ENCODE measurements around the gene EPHA1. TPM values are rescaled to one million over a fixed set of nuclear protein-coding genes. Genes with fewer than 3 reads are reported as not detected.

The EPHA1 gene
- total RNA-seq, 1 donor, result 6.2 TPM

DNA sequence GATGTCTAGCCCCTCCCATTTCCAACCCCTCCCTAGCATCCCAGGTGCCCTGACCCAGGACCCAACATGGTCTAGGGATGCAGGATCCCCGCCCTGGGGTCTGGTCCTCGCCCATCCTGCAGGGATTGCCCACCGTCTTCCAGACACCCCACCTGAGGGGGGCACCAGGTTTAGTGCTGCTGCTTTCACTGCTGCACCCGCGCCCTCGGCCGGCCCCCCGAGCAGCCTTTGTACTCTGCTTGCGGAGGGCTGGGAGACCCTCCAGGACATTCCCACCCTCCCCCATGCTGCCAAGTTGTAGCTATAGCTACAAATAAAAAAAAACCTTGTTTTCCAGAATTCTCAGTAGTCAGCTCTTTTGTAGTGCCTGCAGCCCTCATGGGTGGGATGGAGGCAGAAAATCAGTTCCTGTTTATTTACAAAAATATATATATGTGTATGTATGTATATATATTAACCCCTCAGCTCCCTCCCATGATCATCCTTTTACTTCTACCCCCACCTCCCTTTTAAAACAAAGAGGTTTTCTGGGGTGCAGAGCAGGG, 17.8 kb downstream of the EPHA1 start:
- DNase-seq (ENCODE audit: low read depth in 2 of 3, low spot score in 2 of 3), result no peak

DNA sequence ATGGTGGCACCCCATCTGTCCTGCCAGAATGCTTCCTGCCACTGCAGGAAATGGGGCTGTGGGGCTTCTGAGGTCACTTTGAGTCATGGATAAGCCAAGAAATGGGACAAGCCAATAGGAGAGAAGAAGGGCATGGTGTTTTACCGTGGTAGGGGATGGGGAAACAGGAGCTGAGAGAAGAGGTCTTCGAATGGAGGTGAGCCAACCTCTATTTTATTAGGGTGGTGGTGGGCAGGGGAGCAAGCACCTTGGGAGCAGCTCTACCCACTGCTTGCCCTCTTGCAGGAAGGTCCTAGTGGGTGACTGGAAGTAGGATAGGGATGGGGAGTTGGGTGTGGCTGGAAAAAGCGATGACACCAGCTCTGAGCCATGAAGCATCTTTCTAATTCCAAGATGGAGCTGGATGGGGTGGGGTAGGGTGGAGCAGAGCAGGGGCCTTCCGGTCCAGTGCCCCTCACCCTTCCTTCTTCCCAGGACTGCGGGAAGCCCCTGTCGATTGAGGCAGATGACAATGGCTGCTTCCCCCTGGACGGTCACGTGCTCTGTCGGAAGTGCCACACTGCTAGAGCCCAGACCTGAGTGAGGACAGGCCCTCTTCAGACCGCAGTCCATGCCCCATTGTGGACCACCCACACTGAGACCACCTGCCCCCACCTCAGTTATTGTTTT, 18.4 kb downstream of the EPHA1 start:
- no peak for DNase-seq (ENCODE audit: low read depth in 2 of 3, low spot score in 2 of 3)

DNA sequence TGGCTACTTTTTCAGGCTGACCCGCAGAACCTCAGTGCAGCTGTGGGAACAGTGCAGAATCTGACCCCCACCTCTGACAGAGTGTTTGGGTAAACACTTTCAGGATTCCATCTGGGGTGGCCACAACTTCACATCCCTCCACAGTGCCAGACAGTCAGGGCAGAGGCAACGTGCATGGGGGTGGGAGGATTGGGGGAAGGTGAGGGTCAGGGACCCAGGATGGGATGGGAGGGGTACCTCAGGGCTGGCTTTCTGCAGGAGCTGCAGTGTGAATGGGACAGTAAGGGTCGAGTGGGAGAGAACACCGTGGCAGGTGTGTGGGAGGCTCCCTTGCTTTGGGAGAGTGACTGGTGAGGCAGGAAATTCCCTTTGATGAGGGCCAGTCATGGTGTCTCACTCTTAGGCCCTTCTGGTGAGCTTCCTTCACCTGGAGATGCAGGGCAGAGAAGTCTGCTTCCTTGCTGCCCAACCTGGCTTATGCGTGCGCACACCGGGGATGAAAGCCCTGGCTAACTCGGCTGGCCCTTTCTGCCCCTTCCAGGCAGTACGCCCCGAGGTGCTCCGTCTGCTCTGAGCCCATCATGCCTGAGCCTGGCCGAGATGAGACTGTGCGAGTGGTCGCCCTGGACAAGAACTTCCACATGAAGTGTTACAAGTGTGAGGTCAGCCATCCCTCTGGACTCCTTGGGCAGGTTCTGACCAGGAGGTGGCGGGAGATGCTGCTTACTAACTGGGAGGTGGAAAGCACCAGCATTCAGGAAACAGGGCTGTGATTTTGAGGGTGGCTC, 19.1 kb downstream of the EPHA1 start:
- DNase-seq (ENCODE audit: low read depth in 2 of 3, low spot score in 2 of 3), result no peak

DNA sequence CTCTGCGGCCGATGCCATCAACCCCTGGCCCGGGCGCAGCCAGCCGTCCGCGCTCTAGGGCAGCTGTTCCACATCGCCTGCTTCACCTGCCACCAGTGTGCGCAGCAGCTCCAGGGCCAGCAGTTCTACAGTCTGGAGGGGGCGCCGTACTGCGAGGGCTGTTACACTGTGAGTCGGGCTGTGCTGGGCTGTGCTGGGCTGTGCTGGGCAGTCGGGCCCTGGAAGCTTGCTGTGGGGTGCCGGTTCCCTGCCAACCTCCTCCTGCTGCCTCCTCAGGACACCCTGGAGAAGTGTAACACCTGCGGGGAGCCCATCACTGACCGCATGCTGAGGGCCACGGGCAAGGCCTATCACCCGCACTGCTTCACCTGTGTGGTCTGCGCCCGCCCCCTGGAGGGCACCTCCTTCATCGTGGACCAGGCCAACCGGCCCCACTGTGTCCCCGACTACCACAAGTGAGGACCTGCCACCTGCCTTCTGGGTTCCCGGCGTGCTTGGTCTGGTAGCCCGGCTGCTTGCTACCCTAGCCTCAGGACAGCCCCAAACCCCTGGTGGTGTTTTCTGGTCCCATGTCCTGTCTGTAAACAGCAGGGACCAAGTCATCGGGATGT, 20.1 kb downstream of the EPHA1 start:
- no peak for DNase-seq (ENCODE audit: low read depth in 2 of 3, low spot score in 2 of 3)

DNA sequence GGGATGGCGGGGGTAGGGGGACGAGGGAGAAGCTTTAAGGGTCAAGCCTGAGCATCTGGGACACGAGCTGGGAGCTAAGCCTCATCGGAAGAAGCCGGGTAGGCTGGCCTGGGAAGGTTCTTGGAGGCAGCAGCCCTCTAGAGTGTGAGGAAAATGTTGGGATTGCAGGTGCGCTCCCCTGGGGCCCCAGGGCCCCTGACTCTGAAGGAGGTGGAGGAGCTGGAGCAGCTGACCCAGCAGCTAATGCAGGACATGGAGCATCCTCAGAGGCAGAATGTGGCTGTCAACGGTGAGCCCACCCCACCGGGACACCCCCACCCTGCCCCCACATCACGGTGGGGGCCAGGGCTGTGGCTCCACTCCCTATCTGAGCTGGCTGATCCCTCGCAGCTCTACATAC, 20.6 kb downstream of the EPHA1 start:
- DNase-seq (ENCODE audit: low read depth in 2 of 3, low spot score in 2 of 3), result no peak

DNA sequence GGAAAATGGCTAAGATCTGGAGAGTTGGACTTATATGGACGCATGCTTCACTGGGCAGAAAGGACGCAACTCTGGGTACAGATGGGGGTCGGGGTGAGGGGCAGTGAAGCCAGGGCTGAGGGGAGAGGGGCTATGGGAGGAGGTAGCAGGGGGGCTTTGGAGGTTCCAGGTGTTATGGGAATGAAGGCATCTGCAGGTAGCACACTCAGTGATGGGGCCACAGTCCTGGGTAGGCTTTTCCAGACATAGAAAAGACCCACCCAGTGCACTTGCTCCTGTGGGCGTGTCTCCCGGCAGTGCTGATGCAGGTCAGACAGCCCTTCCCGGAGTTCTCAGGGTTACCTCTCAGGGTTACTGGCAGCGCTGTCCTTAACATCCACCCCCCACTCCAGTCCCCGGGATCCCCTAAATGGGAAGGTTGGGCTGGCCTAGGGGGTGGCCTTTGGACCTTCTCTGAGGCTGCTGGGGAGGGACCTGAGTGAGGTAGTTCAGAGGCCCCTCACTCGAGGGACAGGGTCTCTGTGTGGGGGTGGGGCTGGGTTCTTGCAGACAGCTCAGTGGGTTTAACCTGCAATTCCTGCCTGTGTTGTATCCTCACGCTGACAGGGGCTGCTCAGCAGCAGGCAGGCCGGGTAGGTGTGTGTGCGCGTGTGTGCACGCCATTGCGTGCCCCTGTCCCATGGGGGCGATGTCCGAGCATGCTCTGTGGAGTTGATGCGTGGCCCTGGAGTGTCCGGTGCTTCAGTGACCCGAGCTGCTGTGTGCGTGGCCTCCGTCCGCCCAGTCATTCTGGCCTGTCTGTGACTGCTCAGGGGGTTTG, 21.3 kb downstream of the EPHA1 start:
- DNase-seq (ENCODE audit: low read depth in 2 of 3, low spot score in 2 of 3), result no peak

DNA sequence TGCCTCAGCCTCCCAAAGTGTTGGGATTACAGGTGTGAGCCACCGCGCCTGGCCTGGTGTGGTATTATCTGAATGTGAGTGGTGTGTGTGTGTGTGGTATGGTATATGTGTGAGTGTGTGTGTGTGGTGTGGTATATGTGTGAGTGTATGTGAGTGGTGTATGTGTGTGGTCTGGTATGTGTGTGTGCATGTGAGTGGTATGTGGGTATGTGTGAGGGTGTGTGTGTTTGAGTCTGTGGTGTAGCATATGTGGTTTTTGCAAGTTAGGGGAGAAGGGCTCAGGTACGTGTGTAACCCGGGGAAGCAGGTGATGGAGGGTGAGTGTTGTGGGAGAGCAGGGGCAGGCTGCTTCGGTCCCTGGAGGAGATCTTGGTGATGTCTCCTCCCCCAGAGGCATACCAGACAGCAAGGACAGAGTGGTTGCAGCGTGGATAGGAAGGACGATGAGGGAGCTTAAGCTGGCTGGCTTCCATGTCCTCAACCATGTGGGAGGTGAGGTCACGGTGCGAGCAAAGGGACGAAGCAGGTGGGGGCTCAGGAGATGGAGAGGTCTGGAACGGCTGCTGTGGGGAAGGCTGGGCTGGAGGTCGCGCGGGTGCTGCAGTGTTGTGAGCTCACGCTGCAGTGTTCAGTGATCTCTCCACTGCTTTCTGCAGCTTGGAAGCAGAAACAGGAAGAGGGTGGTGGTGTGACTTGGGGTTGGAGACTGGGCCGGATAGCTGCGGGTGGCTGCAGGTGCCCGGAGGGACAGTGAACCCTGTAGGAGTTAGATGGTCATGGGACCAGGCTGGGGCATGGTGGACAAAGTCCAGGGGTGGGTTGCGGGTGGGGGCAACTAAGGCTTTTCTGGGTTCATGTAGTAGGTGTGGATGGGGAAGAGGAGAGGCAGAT, 22.5 kb downstream of the EPHA1 start:
- peak in 2 of 3 donors; percentile 56 to 69 for DNase-seq (ENCODE audit: low read depth in 2 of 3, low spot score in 2 of 3)

DNA sequence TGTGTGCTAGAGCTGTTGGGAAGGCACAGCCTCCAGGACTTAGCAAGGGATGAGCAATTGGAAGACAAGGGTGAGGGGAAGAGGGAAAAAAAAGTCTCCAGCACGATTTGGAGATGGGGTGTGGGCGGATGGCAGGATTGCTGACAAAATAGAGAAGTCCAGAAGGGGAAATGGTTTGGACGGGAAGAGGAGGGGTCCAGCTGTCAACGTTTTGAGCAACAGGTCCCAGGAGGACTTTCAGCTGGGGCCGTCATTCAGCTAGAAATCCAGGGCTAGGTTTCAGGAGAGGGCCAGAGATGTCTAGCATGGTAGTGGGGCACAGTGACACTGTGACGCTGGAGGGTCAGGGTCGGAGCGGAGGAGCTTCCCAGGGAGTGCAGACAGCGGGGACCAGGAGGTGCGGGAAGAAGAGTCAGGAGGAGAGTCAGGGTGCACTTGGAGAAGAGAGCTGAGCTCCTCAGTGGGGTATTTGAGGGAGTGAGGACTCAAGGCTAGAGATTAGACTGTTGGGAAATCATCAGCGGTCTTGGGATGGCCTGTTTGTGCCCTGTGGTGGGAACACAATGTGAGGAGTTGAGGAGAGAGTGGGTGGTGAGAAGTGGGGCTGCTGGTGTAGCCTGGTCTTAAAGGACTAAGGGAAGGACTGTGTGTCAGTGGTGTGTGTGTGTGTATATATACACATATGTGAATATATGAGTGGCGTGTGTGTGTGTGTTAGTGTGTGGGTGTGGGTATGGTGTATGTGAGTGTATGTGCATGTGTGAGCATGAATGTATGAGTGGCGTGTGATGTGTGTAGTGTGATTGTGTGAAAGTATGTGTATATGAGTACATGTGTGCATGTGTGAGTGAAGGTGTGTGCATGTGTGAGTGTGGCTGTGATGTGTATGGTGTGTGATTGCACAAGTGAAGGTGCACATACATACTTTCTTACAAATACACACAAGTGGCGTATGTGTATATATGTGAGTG, 23.7 kb downstream of the EPHA1 start:
- DNase-seq (ENCODE audit: low read depth in 2 of 3, low spot score in 2 of 3), result no peak

DNA sequence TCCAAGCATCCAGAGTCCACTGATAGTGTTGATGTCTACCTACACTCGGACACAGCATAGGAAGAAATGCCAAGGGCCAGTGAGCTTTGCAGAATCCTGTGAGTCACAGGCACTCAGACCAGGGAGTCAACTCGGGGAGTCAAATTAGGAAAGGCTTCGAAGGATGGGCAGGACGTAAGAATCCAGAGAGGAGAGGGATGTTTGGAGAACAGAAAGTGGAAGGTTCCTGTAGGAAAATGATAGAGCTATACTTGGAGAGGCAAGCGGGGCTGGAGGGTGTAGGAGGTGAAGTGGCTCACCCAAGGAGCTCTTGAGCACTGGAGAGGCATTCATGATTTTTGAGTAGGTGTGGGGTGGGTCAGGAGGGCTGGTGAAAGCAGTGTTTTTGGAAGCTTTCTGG, 24.5 kb downstream of the EPHA1 start:
- DNase-seq (ENCODE audit: low read depth in 2 of 3, low spot score in 2 of 3), result no peak

DNA sequence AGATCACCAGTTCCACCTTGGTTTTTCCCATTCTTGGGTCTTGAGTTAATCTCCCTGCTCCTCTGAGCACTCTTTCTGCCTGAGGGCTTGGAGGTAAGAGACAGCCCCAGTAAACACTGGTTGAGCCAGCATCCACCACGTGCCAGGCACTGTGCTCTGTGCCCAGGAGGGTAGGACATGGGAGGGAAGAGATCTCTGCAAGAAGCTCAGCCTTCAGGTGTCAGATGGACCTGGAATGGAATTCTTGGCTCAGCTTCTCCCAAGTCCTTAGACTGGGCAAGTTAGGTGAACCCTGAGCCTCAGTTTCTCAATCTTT, 25.1 kb downstream of the EPHA1 start:
- no peak for DNase-seq (ENCODE audit: low read depth in 2 of 3, low spot score in 2 of 3)

DNA sequence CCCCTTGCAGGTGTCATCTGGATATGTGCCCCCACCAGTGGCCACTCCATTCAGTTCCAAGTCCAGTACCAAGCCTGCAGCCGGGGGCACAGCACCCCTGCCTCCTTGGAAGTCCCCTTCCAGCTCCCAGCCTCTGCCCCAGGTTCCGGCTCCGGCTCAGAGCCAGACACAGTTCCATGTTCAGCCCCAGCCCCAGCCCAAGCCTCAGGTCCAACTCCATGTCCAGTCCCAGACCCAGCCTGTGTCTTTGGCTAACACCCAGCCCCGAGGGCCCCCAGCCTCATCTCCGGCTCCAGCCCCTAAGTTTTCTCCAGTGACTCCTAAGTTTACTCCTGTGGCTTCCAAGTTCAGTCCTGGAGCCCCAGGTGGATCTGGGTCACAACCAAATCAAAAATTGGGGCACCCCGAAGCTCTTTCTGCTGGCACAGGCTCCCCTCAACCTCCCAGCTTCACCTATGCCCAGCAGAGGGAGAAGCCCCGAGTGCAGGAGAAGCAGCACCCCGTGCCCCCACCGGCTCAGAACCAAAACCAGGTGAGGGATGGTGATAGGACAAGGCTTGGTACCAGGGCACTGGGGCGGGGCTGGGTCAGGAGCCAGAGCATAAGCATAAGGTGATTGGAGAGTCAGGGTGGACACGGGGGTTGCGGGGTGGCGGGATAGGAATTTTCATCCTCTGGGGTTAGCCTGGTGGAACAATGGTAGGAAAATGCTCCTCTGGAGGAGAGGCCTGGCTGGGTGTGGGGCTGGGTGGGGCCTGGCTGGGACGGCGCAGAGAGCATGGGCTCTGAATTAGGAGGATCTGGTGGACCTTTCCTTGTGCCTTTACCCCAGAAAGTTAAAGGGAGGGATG, 25.6 kb downstream of the EPHA1 start:
- DNase-seq (ENCODE audit: low read depth in 2 of 3, low spot score in 2 of 3), result no peak

DNA sequence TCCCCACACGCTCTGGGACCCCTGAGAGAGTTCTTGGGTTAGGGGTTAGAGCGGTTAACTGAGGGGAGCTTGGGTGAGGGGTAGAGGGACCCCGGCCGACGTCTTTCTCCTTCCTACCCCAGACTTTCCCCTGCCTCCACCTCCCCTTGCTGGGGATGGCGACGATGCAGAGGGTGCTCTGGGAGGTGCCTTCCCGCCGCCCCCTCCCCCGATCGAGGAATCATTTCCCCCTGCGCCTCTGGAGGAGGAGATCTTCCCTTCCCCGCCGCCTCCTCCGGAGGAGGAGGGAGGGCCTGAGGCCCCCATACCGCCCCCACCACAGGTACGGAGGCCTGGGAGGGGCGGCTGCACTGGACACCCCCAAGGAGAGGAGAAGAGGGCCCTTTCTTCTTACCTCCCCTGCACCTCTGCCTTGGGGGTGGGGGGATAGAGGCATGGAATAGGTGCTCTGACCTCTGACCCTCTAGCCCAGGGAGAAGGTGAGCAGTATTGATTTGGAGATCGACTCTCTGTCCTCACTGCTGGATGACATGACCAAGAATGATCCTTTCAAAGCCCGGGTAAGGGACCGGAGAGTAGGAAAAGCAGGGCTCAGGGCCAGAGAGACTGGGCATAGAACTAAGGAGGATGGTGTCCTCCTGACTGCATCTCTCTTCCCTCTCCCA, 26.4 kb downstream of the EPHA1 start:
- no peak for DNase-seq (ENCODE audit: low read depth in 2 of 3, low spot score in 2 of 3)

DNA sequence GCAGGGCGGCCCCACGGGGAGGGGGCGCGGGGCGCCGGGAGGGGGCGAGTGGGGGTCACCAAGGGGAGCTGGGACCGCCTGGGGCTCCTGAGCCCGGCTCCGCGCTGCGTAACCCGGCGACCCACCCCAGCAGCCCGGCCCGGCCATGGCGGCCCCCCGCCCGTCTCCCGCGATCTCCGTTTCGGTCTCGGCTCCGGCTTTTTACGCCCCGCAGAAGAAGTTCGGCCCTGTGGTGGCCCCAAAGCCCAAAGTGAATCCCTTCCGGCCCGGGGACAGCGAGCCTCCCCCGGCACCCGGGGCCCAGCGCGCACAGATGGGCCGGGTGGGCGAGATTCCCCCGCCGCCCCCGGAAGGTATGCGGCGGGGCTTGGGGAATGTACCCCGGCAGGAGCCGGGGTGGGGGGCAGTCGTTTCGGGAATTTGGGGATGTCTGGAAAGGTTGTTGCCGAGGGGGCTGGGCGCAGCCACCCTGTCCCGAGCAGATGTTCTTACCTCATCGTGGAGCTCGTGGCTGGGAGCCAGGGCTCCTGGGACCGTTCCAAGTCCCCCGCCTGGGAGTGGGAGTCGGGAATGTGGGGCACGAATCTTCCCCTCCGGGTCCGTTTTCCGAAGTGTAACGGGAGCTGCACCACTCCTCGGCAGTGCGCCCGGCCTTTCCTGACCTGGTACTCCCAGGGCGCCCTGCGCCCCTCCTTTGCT, 27.1 kb downstream of the EPHA1 start:
- no peak for DNase-seq (ENCODE audit: low read depth in 2 of 3, low spot score in 2 of 3)

DNA sequence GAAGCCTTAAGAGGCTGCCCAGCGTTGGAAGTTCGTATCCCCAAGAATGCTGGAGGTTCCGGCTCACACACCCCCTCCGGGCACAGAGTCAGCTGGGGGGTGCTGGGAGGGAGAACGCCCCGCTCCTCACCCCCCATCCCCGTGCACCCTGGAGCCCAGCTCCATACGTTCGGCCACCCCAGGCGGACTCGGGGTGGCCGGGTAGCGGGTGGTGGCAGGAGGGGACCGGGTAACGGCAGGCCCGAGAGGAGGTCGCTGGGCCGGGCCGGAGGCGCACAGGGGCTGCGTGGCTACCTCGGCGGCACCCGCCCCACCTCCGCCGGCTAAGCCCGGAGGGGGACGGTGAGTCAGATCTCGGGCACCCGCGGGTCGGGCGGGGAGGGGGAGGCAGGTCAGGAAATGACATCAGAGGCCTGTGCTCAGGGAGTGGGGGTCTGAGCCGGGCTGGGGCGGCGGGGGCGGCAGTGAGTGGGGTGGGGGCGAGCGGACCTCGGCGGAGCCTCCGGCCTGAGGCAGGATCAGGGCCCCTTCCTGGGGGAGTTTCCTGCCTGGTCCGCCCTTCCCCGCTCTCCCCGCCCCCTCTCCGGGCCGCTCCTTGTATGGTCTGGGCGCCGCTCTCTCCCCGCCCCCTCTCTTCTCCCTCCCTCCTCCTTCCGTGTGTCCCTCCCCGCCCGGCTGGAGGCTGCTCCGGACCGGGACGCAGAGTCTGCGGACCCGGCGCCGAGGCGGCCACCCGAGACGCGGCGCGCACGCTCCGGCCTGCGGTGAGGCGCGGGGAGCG, 27.8 kb downstream of the EPHA1 start, which contains the start of gene ZYX:
Gene ZYX, plus strand, starts transcription at position 700 of the 781 bp plus-strand sequence. CDS start 227 bp downstream, outside the sequence.
- peak; percentile 55 to 92 (median 91) for DNase-seq (ENCODE audit: low read depth in 2 of 3, low spot score in 2 of 3)

DNA sequence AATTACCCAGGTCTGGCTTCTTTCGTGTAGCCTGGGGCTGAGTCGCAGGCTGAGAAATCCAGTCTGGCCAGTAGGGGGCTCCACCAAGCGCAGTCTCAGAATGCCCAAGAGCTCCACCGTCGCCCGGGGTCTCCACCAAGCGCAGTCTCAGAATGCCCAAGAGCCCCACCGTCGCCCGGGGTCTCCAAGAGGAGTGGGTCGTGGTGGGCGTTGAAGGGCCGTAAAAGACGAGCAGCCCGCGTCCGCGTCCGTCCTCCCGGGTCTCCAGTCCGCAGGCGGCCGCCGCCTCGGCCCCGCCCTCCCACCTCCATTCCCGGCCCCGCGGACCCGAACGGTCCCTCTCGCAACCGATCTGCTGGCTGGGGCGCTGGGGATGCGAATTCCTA, 28.4 kb downstream of the EPHA1 start:
- peak; percentile 79 to 96 (median 91) for DNase-seq (ENCODE audit: low read depth in 2 of 3, low spot score in 2 of 3)

All from hematopoietic multipotent progenitor cell (in vitro differentiated cells).